Stimulated activated CD8-positive, alpha-beta memory T cell treated with anti-CD3 and anti-CD28 coated beads, Interleukin-12 subunit alpha, Interleukin-12 subunit beta, amount 100 ng/mL, for 24 hours (primary cell): ENCODE results near the gene CNIH3.
"Not testable (repeated sequence)": the region's sequence is repeated elsewhere in the genome, so short reads cannot be mapped to it uniquely, and the experiment has no call there.

Experiments
- DNase-seq: peaks from one replicate; pipeline ENCODE4 v3.0.0-alpha.2; 2020; ENCODE audit errors: extremely low read depth

CNIH3 gene

DNA sequence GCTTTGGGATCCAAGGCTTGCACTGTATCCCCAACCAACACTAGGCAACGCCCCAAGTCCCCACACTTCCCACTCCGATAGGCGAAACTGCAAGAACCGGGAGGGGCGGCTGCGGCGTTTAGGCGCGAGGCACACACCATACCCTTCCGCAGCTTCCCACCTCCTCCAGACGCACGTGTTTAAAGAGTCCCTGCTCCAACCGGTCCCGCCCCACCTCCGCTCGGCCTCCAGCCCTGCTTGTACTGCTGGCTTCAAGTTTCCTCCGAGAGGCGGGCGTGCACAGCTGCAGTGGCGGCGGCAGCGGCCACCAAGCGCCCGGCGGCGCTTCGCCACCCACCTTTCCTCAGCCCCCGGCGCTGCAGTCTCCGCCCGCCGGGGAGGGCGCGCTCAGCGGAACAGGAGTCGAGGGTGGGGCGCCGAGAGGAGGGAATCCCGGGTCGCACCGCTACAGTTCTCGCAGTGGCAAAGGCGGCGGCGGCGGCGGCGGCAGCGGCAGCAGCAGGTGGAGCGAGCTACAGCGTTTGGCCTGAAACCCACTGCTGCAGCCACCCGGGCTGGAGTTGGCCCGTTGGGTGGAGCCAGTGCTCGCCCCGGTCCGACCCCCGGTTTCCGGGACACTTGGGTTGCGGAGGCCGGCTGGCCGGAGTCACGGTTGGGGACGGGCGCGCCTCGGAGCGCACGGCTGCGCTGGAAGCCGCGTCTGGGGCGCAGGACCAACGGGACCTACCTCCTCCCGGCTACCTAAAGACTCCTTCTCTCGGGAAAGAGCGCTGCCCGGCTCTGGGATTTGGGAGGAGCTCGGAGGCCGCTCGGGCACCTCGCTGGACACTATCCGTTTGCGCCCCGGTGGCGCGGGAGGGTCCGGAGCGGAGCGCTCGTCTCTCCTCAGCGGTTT, at the start of gene CNIH3:
TSS of gene CNIH3 (plus strand) at position 457 of the 895 bp plus-strand sequence. CDS start 858 bp downstream, outside the sequence.
- no peak for DNase-seq

GRCh38 chr1:224566492-224566891, 49.6 kb upstream of the CNIH3 start:
- DNase-seq, result not testable (repeated sequence)

DNA sequence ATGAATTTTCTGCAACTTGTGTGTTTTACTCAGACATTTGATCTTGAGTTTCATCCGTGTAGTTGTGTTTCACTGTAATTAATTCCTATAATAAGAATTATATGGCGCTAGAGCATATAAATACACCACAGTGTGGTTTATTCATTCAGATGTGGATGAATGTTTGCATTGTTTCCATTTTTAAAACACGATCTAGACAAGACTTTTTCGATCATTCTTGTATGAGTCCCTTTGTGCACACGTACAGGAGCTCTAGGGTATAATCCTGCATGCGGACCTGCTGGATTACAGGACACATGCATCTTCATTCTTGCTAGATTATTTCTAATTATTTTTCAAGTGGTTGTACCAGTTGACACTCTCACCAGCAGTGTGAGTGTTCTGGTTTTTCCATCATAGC, 46.8 kb upstream of the CNIH3 start:
- DNase-seq, result no peak

- not testable (repeated sequence) for DNase-seq
Observed at GRCh38 chr1:224571975-224572374, 44.1 kb upstream of the CNIH3 start.

DNA sequence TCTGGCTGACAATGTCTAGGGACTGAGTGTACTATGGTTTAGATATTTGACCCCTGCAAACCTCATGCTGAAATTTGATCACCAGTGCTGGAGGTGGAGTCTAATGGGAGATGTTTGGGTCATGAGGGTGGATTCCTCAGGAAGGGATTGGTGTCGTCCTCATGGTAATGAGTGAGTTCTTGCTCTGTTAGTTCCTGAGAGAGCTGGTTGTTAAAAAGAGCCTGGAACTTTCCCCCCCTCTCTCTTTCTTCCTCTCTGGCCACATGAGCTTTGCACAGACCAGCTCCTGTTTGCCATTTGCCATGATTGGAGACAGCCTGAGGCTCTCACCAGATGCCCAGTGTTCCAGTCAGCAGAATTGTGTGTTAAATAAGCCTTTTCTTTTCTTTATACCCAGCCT, 36.6 kb upstream of the CNIH3 start:
- DNase-seq, result no peak

GRCh38 chr1:224580006-224580405, 36.1 kb upstream of the CNIH3 start:
- DNase-seq, result no peak

DNA sequence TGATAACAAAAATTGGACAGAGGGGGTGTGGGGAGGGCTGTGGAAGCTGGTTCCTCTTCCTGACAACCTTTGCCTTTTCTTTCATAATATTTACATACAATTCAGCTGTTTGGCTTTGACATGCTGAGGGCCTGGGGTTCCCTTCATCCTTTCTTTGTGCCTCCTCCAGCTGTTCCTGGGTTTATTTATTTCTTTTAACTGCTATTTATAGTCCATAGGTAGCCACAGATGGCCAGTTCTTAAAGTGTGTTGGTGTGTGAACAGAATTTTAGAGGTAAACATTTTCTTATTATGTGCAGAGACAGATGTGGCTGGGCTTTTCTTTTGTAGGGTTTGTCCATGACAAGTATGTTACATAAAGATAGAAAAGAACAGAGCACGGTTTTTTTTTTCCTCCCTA, 34.1 kb upstream of the CNIH3 start:
- no peak for DNase-seq

DNA sequence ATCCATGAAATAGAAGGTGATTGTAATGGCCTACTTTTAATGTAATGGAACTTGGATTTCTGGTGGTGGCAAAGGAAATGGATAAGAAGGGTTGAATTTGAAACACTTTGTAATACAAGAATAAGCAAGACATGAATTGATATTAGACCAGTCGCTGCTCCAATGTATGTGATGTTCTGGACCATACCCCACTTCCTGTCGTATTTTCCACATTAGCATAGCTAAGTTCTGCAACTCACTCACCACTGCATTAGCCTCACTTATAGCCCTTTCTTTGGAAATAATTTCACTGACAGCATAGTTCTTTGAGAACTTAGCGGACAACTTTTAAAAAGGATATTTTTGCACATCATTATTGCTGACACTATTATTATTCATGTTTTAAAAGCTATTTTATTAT, 32.3 kb upstream of the CNIH3 start:
- DNase-seq, result no peak

GRCh38 chr1:224585051-224585450, 31.1 kb upstream of the CNIH3 start:
- DNase-seq, result no peak

DNA sequence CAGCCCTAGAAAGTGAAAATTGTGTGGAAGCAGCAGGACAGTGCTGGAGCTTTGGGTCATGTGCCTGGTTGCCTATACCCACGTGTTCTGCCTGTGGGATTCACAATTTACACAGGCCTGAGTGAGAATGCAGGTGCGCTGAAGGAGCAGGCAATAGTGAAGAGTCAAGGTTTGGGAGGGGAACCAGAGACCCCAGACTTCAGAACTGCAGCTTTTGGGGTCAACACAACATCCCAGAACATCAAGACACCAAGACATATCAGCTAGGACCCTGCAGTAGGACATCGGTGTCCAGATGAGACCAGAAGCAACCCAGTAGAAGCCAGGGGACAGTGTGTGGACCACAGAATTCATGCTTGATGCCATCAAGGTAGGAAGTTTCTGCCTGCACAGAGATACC, 29.1 kb upstream of the CNIH3 start:
- no peak for DNase-seq

GRCh38 chr1:224588515-224588914, 27.6 kb upstream of the CNIH3 start:
- DNase-seq, result no peak

GRCh38 chr1:224589006-224589405, 27.1 kb upstream of the CNIH3 start:
- no peak for DNase-seq

DNA sequence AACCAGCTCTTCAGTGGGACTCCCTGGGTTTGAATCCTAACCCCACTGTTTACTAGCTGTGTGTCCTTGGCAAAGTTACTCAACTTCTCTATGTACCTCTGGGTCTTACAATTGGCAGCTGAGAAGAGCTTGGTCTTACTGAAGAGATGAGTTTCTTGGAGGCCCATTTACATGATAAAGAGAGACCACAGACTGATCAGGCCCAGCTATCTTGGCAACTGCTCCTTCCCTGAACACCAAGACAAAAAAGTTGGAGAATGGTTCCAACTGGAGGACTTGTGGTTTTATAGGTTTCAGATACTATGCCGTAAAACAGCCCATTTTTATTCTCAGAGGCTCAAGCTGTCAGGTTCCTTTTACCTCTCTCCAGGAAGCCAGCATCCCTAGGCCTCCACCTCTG, 24.8 kb upstream of the CNIH3 start:
- DNase-seq, result no peak

DNA sequence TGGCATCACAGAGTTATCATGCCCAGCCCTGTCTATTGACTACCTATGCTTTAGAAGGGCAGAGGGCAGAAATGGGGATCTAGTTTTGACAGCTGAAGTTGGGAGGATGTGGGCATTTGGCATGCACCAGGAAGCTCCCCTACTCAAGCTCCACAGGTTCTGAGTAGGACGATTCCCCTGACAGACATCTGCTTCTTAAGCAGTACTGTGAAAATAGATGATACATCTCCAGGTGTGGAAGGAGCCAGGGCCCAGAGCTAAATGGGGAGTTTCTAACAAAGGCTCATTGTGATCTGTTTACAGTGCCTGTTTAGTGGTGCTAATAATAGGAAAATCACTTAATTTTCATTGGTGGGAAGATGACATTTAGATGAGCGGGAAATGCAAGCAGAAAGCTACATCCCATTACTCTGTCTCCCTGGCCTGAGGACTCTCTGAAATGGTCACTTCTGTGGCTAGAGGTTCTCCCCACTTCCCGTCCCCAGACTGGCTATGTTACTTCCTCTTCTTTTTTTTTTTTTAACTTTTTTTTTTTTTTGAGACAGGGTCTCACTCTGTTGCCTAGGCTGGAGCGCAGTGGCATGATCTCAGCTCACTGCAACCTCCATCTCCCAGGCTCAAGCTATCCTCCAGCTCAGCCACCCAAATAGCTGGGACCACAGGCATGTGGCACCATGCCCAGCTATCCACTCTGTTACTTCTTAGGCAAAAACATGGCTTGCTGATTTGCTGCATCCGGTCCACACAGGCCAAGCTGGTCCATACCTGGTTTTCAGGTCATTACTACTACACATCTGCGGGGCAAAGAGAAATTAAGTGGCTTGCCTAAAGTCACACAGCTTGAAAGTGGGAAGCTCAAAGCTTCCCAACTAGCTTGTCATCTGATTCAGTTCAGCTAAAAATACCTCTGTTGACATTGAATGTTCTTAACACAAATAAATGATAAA, 23.2 kb upstream of the CNIH3 start:
- DNase-seq, result no peak

DNA sequence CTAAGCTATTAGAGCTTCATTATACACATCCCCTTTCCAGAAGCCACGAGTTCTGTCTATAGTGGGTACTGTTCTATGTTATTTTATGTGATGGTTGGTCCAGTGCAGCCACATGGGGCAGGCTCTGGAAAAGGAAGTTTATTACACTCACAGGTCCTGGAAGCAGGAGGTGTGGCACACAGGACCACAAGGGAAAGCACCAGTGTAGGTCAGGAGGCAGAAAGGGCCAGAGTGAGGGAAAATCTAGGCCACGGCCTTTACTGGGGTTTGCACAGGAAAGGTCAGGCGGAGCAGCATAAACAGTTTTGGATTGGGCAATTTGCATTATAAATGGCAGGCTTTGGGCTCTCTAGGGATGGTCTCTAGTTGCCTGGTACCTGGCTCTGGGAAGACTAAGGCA, 21.8 kb upstream of the CNIH3 start:
- no peak for DNase-seq

DNA sequence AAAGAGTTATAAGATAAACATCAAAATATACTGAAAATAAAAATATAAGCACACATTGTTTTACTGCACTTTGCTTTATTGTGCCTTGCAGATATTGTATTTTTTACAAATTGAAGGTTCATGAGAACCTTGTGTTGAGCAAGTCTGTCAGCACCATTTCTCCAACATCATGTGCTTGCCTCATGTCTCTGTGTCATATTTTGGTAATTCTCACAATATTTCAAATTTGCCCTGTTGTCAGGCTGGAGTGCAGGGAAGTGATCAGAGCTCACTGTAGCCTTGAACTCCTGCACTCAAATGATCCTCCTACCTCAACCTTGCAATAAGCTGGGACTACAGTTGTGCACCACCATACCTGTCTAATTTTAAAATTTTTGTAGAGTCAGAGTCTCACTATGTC, 21.3 kb upstream of the CNIH3 start:
- DNase-seq, result no peak

DNA sequence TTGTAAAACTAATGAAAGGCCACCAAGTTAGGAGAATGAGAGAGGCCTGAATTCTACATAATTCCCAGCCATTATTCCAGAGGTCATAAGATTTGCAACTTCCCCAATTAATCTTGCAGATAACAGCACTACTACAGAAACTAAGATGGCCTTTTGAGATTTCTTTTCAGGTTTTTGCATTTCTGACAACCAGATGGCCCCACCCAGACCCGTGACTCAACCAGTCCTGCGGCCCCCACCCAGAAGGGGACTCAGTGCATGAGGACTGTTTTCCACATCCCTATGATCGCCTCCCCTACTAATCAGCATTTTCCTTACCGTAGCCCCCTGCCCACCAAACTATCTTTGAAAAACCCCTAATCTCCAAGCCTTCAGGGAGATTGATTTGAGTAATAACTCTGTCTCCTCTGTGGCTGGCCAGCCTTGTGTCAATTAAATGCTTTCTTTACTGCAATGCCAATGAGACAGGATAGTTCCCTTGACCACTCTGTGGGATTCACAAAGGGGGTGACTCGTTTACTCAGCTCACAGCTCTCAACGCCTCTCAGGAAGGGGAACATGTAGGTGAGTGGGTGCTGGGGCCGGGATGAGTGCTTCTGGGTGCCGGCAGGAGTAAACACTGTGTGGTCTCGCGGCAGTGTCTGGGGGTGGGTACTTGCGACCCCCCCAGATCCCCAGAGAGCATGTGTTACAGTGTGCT, 10.5 kb upstream of the CNIH3 start:
- DNase-seq, result no peak

DNA sequence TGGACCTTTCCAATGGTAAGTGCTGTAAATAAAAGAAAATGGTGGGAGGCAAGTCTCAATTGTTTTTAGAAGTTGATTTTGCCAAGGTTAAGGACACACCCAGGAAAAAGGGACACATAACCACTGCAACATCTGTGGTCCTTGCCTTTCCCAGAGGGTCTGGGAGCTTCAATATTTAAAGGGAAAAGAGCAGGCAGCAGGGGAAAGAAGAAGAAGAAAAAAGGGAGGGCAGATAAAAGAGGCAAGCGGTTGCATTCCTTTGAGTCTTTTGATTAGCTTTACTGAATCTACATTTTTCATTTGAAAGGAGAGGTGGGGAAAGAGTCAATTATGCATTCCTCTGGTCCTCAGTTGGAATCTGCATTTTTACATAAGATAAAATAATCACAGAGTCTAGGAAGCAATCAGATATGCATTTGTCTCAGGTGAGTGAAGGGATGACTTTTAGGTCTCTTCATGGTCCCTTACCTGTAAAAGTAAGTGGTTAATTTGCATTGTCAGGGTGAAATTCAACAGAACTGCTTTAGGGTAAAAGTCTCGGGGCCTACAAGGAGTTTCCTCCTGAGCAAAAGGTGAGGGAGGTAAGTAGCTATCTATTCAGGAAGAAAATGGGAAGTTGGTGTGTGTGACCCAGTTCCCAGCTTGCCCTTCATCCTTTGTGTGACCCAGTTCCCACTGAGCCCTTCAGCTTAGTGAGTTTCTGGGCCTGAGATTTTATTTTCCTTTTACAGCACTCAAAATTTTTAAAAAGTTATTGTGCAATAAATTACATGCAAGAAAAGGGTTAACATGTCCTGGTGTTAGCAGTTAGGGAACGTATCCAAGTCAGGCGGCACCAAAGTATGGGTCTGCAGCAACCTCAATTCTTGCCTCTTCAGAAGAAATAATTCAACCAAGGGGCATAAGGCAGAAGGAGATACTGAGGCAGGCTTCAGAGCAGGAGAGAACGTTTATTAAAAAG, 8.6 kb upstream of the CNIH3 start:
- DNase-seq, result no peak

GRCh38 chr1:224609333-224609732, 6.8 kb upstream of the CNIH3 start:
- no peak for DNase-seq

GRCh38 chr1:224612246-224612645, 3.9 kb upstream of the CNIH3 start:
- no peak for DNase-seq

GRCh38 chr1:224613486-224613885, 2.6 kb upstream of the CNIH3 start:
- no peak for DNase-seq
